Suprapubic skin (tissue), 4 donors: ENCODE data around the gene ABHD2. TPM values are rescaled to one million over a fixed set of nuclear protein-coding genes. Genes with fewer than 3 reads are reported as not detected.

ENCODE experiments used
- DNase-seq, 2 donors: peaks; one replicate each; pipeline ENCODE4 v3.0.0-alpha.2; 2019; ENCODE audit warnings: low spot score in 2 of 2
- H3K27ac ChIP-seq: fragments of 200-600 bp; sonication (generic); one replicate; pipeline ENCODE4 v1.5.1; 2019
- H3K27me3 ChIP-seq: fragments of 200-600 bp; sonication (generic); one replicate; pipeline ENCODE4 v1.5.1; 2019
- H3K36me3 ChIP-seq: fragments of 200-600 bp; sonication (generic); one replicate; pipeline ENCODE4 v1.5.1; 2019
- H3K4me1 ChIP-seq: fragments of 200-600 bp; sonication (generic); one replicate; pipeline ENCODE4 v1.5.1; 2019
- H3K4me3 ChIP-seq: fragments of 200-600 bp; sonication (generic); one replicate; pipeline ENCODE4 v1.5.1; 2019; ENCODE audit warnings: mild to moderate bottlenecking
- H3K9me3 ChIP-seq: fragments of 200-600 bp; sonication (generic); one replicate; pipeline ENCODE4 v1.5.1; 2019
- EP300 ChIP-seq: sonication (generic); formaldehyde crosslinking; IDR thresholded peaks from one replicate; pipeline ENCODE4 v1.6.1; 2017; ENCODE audit warnings: antibody characterized with exemption
- POLR2A ChIP-seq, 2 donors: fragments of 450-650 bp; IDR thresholded peaks; one replicate each; pipeline ENCODE4 v1.6.1; 2017; ENCODE audit warnings: antibody characterized with exemption in 2 of 2, mild to moderate bottlenecking in 2 of 2, moderate library complexity in 2 of 2
- POLR2AphosphoS5 ChIP-seq, 3 donors: sonication (generic); formaldehyde crosslinking; IDR thresholded peaks; one replicate each; pipeline ENCODE4 v1.6.1; 2017; ENCODE audit warnings: antibody characterized with exemption in 3 of 3
- WGBS: methylation state at CpG from one replicate; pipeline ENCODE4 v1.1.5; 2018; 5-methylcytosine and 5-hydroxymethylcytosine counted together
- total RNA-seq, 4 donors: library from RNA; depleted of rRNA; stranded (reverse); fragments of >200 nt; gene quantifications; one replicate each; pipeline ENCODE4 v1.1.0, GENCODE V29; 2016
- TF ChIP-seq, protein P1 (sequence below), 2 donors: fragments of 200-600 bp in 1 of 2; fragments of 450-650 bp in 1 of 2; sonication (generic) in 1 of 2; IDR thresholded peaks; one replicate each; pipeline ENCODE4 v1.5.1; 2016 to 2019; ENCODE audit warnings: antibody characterized with exemption in 2 of 2, mild to moderate bottlenecking in 1 of 2, moderate library complexity in 1 of 2

ABHD2 gene
- total RNA-seq, 4 donors from 2014 or later = 38.0 to 78.0 (median 63.2) TPM

DNA sequence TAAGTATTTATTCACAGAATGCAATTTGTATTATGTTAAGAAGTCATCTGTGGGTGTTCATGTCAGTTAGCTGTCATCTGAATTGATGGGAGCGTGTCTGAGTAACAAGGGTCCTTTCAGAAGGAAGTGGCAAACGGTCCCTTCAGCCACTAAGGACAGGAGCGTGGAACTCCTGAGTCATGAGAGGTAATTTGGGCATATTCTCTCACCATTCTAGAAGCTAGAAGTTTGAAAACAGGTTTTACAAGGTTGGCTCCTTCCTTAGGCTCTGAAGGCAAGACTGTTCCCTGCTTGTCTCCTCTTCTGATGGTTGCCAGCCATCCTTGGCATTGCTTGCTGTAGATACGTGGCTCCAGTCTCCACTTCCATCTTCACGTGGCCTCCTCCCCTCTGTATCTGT is 19.7 kb downstream of the ABHD2 start:
- Histone ChIP-seq H3K27me3 (no peaks in the 10 kb centered on the region), H3K36me3 (peaks cover 3% of the 10 kb centered on the region), H3K27ac (no peak overlapping the region), H3K9me3 (no peaks in the 10 kb centered on the region), H3K4me3 (no peak overlapping the region), H3K4me1 (peaks cover 29% of the 10 kb centered on the region)
- DNase-seq = no peak
- TF ChIP-seq EP300 (no peak), POLR2A (IDR thresholded peaks at IDR 0.05) (no peak), POLR2AphosphoS5 (IDR thresholded peaks at IDR 0.05) (no peak)
- TF ChIP-seq, protein P1, sequence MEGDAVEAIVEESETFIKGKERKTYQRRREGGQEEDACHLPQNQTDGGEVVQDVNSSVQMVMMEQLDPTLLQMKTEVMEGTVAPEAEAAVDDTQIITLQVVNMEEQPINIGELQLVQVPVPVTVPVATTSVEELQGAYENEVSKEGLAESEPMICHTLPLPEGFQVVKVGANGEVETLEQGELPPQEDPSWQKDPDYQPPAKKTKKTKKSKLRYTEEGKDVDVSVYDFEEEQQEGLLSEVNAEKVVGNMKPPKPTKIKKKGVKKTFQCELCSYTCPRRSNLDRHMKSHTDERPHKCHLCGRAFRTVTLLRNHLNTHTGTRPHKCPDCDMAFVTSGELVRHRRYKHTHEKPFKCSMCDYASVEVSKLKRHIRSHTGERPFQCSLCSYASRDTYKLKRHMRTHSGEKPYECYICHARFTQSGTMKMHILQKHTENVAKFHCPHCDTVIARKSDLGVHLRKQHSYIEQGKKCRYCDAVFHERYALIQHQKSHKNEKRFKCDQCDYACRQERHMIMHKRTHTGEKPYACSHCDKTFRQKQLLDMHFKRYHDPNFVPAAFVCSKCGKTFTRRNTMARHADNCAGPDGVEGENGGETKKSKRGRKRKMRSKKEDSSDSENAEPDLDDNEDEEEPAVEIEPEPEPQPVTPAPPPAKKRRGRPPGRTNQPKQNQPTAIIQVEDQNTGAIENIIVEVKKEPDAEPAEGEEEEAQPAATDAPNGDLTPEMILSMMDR (IDR thresholded peaks at IDR 0.05) = no peak
- WGBS = 58% methylated on average over 5 of the region's 5 CpGs

DNA sequence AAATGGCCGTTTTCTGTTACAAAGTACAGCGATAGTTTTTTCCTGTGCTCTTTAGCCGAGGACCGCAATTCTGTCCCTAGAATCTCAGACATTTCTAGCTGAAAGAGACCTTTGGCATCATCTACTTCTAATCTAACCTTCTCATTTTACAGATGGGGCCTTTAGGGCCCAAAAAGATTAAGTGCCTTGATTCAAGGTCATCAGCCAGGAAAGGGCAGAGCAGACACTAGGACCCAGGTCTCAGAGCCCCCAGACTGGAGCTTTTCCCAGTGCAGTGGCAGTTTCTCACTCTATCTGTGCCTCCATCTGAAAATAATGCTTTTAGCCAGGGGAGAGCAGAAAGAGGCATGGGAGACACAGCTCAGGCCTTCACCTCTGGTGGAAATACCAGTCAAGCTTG is 20.6 kb downstream of the ABHD2 start:
- Histone ChIP-seq H3K27me3 (no peaks in the 10 kb centered on the region), H3K9me3 (no peaks in the 10 kb centered on the region), H3K27ac (no peak overlapping the region), H3K4me3 (no peak overlapping the region), H3K4me1 (peaks cover 36% of the 10 kb centered on the region), H3K36me3 (peaks cover 3% of the 10 kb centered on the region)
- WGBS = 91% methylated on average over 4 of the region's 4 CpGs
- TF ChIP-seq POLR2AphosphoS5 (IDR thresholded peaks at IDR 0.05) (no peak), POLR2A (IDR thresholded peaks at IDR 0.05) (no peak)
- TF ChIP-seq, protein P1 (IDR thresholded peaks at IDR 0.05) = no peak
- no peak for DNase-seq

DNA sequence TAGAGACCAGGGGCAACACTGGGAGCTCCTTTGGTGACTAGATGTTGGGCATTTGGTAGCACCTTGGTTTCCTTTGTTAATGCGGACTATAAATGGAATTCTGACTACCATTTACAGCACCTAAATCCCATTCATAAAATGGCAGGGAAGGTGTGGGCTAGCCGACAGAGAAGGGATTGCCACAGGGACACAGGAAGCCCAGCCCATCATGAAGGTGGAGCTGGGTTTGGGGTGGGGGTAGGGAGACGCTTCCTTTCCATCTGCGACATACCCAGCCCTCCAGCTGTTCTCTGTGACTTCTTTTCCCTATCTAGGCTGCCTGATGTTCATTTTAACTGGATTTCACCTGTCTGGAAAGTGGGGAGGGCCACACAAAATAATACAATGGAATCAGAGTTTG is 21.0 kb downstream of the ABHD2 start:
- Histone ChIP-seq H3K27ac (no peak overlapping the region), H3K36me3 (no peaks in the 10 kb centered on the region), H3K4me3 (no peak overlapping the region), H3K27me3 (no peaks in the 10 kb centered on the region), H3K4me1 (peaks cover 38% of the 10 kb centered on the region), H3K9me3 (no peaks in the 10 kb centered on the region)
- no peak for DNase-seq
- WGBS = 92% methylated on average over 4 of the region's 4 CpGs
- TF ChIP-seq EP300 (no peak), POLR2AphosphoS5 (IDR thresholded peaks at IDR 0.05) (no peak), POLR2A (IDR thresholded peaks at IDR 0.05) (no peak)
- TF ChIP-seq, protein P1 (IDR thresholded peaks at IDR 0.05) = no peak

DNA sequence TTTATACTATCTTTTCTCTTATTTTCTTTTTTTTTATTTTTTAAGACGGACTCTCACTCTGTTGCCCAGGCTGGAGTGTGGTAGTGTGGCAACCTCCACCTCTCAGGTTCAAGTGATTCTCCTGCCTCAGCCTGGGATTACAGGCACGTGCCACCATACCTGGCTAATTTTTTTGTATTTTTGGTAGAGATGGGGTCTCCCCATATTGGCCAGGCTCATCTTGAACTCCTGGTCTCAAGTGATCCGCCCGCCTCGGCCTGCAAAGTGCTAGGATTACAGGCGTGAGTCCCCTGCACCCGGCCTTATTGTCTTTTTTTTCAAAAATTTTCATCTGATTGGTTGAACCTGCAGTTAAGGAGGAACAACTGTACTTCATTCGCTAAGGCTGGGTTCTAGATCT is 21.8 kb downstream of the ABHD2 start:
- TF ChIP-seq EP300 (no peak), POLR2A (IDR thresholded peaks at IDR 0.05) (no peak)
- Histone ChIP-seq H3K36me3 (no peaks in the 10 kb centered on the region), H3K4me3 (no peak overlapping the region), H3K9me3 (no peaks in the 10 kb centered on the region), H3K27ac (no peak overlapping the region), H3K4me1 (peaks cover 44% of the 10 kb centered on the region), H3K27me3 (no peaks in the 10 kb centered on the region)
- DNase-seq = no peak
- 91% methylated on average over 8 of the region's 8 CpGs for WGBS

DNA sequence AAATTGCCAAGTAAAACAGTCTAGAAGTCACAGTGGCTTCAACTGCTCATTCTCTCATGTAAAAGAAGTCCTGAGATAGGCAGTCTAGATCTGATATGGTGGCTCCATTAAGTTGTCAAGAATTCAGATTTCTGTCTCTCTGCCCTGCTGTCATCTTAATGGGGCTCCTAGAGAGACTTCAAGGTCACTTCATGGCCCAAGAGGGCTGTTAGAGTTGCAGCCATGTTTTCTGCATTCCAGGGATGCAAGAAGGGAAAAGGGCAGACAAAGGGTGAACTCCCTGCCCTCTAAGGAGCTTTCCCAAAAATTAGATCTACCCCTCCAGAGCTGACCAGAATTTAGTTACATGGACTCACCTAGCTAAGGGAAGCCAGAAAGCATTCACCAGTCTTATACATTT is 23.1 kb downstream of the ABHD2 start:
- Histone ChIP-seq H3K27ac (peak overlapping the region; percentile 58), H3K9me3 (no peaks in the 10 kb centered on the region), H3K36me3 (peaks cover 1% of the 10 kb centered on the region), H3K27me3 (no peaks in the 10 kb centered on the region), H3K4me1 (peaks cover 52% of the 10 kb centered on the region), H3K4me3 (no peak overlapping the region)
- DNase-seq = no peak
- TF ChIP-seq POLR2A (IDR thresholded peaks at IDR 0.05) (no peak), POLR2AphosphoS5 (IDR thresholded peaks at IDR 0.05) (no peak), EP300 (no peak)
- TF ChIP-seq, protein P1 (IDR thresholded peaks at IDR 0.05) = no peak

DNA sequence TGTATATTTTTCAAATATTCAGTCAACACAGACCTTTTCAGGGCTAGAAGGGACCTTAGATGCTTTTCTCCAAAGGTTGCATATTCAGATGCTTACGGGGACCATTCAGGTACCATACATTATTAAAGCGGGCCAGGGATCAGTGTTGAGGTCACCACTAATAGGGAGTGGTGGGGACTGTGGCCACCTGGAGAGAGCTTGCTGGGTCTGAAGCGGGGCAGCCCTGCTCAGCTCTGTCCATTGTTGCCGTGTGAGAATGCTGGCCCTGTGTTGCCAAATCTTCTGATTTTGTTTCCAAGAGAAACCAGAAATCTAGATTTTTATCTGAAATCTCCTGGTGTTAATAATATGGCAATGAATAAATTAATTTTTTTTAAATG is 23.7 kb downstream of the ABHD2 start:
- H3K4me3 ChIP-seq = no peak overlapping the region
- H3K27ac ChIP-seq = peak overlapping the region; percentile 58
- peaks cover 7% of the 10 kb centered on the region for H3K36me3 ChIP-seq
- H3K27me3 ChIP-seq = no peaks in the 10 kb centered on the region
- H3K9me3 ChIP-seq = no peaks in the 10 kb centered on the region
- H3K4me1 ChIP-seq = peaks cover 49% of the 10 kb centered on the region
- 72% methylated on average over 4 of the region's 4 CpGs for WGBS
- DNase-seq = no peak
- no peak for TF ChIP-seq EP300
- TF ChIP-seq, protein P1 (IDR thresholded peaks at IDR 0.05) = no peak
- TF ChIP-seq POLR2AphosphoS5 (IDR thresholded peaks at IDR 0.05) = no peak
- TF ChIP-seq POLR2A (IDR thresholded peaks at IDR 0.05) = no peak
